ACC112 (cell line): ENCODE data around the gene SOX10.

Experiments used
- H2AFZ ChIP-seq: fragments of 200-600 bp; sonication (generic); one replicate; pipeline ENCODE4 v1.6.0; 2017; ENCODE audit warnings: antibody characterized with exemption, low read length; ENCODE audit not compliant: unreplicated experiment
- H3K27ac ChIP-seq: fragments of 200-600 bp; sonication (generic); 2 replicates; pipeline ENCODE4 v1.5.1; 2014; ENCODE audit warnings: low read depth, mild to moderate bottlenecking, antibody characterized with exemption, low read length, moderate library complexity
- H3K27me3 ChIP-seq: fragments of 200-600 bp; sonication (generic); 2 replicates; pipeline ENCODE4 v1.6.1; 2014; ENCODE audit warnings: mild to moderate bottlenecking, antibody characterized with exemption, low read length, moderate library complexity, mixed read lengths; ENCODE audit not compliant: insufficient read depth
- H3K36me3 ChIP-seq: fragments of 200-600 bp; sonication (generic); 2 replicates; pipeline ENCODE4 v1.6.1; 2016; ENCODE audit warnings: mild to moderate bottlenecking, antibody characterized with exemption, low read length, moderate library complexity, mixed read lengths; ENCODE audit not compliant: insufficient read depth
- H3K4me1 ChIP-seq: fragments of 200-600 bp; sonication (generic); one replicate; pipeline ENCODE4 v1.6.1; 2016; ENCODE audit warnings: low read length, mixed read lengths; ENCODE audit not compliant: insufficient read depth, unreplicated experiment, control insufficient read depth
- H3K4me3 ChIP-seq: fragments of 200-600 bp; sonication (generic); 2 replicates; pipeline ENCODE4 v1.5.1; 2014; ENCODE audit warnings: mild to moderate bottlenecking, low read depth, low read length
- H3K79me2 ChIP-seq: fragments of 200-600 bp; sonication (generic); one replicate; pipeline ENCODE4 v1.6.0; 2016; ENCODE audit warnings: low read length; ENCODE audit not compliant: control insufficient read depth, unreplicated experiment, insufficient read depth

Gene SOX10

GRCh38 chr22:38012604-38013072, 28.3 kb upstream of the SOX10 start:
- Histone ChIP-seq H3K36me3 (no peaks in the 10 kb centered on the region), H3K4me3 (no peak overlapping the region), H3K79me2 (no peaks in the 10 kb centered on the region), H3K27me3 (no peaks in the 10 kb centered on the region), H2AFZ (no peak overlapping the region), H3K4me1 (peaks cover 4% of the 10 kb centered on the region), H3K27ac (no peak overlapping the region)

- Histone ChIP-seq H2AFZ (no peak overlapping the region), H3K4me1 (no peaks in the 10 kb centered on the region)
These were observed 24.8 kb upstream of the SOX10 start for GRCh38 chr22:38009000-38009806.

GRCh38 chr22:38007330-38007902, 23.1 kb upstream of the SOX10 start:
- no peak overlapping the region for H2AFZ ChIP-seq
- H3K4me1 ChIP-seq = no peaks in the 10 kb centered on the region
- no peaks in the 10 kb centered on the region for H3K79me2 ChIP-seq
- H3K36me3 ChIP-seq = no peaks in the 10 kb centered on the region
- no peak overlapping the region for H3K4me3 ChIP-seq
- H3K27ac ChIP-seq = no peak overlapping the region
- no peaks in the 10 kb centered on the region for H3K27me3 ChIP-seq

More at GRCh38 chr22:38009000-38009806, 24.8 kb upstream of the SOX10 start:
- Histone ChIP-seq H3K4me3 (no peak overlapping the region), H3K36me3 (no peaks in the 10 kb centered on the region), H3K79me2 (no peaks in the 10 kb centered on the region), H3K27ac (no peak overlapping the region), H3K27me3 (no peaks in the 10 kb centered on the region)

- no peaks in the 10 kb centered on the region for H3K79me2 ChIP-seq
- H2AFZ ChIP-seq = no peak overlapping the region
- H3K27ac ChIP-seq = no peak overlapping the region
- H3K4me1 ChIP-seq = no peaks in the 10 kb centered on the region
- H3K36me3 ChIP-seq = no peaks in the 10 kb centered on the region
- H3K4me3 ChIP-seq = no peak overlapping the region
- H3K27me3 ChIP-seq = no peaks in the 10 kb centered on the region
These were observed 22.6 kb upstream of the SOX10 start for GRCh38 chr22:38006906-38007305.

- H3K27ac ChIP-seq = no peak overlapping the region
- H3K36me3 ChIP-seq = no peaks in the 10 kb centered on the region
- H3K79me2 ChIP-seq = no peaks in the 10 kb centered on the region
- no peaks in the 10 kb centered on the region for H3K4me1 ChIP-seq
- H2AFZ ChIP-seq = no peak overlapping the region
- no peak overlapping the region for H3K4me3 ChIP-seq
- H3K27me3 ChIP-seq = no peaks in the 10 kb centered on the region
These were observed 21.6 kb upstream of the SOX10 start for GRCh38 chr22:38005943-38006342.

DNA sequence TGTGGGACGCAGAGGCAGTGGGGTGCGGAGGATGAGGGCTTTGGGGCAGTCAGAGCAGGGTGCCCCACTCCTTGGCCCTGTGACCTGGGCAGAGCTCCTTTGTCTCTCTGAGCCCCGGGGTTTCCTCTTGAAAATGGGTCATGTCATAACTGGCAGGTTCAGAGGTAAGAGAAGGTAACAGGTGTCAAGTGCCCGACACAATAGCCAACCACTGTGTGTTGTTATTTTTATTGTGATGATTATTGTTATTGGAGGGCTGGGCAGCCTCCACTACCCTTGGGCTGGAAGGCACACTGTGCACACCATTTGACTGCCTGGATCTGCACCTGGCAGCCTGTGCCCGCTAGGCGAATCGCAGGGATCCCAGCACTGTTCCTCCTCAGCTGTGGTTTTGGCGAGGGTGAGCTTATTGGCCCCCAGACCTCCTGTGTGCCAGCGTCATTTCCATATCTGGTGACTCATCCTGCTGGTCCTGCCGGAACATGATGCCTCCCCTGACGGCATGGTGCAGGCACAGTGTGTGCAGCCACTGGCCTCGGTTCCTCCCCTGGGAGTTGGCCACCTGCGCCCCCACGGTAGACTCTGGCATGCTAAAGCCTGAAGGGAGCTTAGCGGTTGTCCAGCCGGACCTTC, 15.4 kb upstream of the SOX10 start:
- Histone ChIP-seq H3K27ac (no peak overlapping the region), H3K79me2 (no peaks in the 10 kb centered on the region), H3K4me3 (no peak overlapping the region), H2AFZ (no peak overlapping the region), H3K36me3 (no peaks in the 10 kb centered on the region), H3K27me3 (no peaks in the 10 kb centered on the region), H3K4me1 (peaks cover 12% of the 10 kb centered on the region)

- no peaks in the 10 kb centered on the region for H3K79me2 ChIP-seq
- H2AFZ ChIP-seq = no peak overlapping the region
- no peak overlapping the region for H3K4me3 ChIP-seq
- no peaks in the 10 kb centered on the region for H3K27me3 ChIP-seq
- H3K4me1 ChIP-seq = peaks cover 12% of the 10 kb centered on the region
- H3K27ac ChIP-seq = no peak overlapping the region
- no peaks in the 10 kb centered on the region for H3K36me3 ChIP-seq
These were observed 14.9 kb upstream of the SOX10 start for GRCh38 chr22:37999236-37999635.

GRCh38 chr22:37998543-37998942, 14.2 kb upstream of the SOX10 start:
- Histone ChIP-seq H3K36me3 (no peaks in the 10 kb centered on the region), H3K27me3 (no peaks in the 10 kb centered on the region), H2AFZ (no peak overlapping the region), H3K27ac (no peak overlapping the region), H3K4me3 (no peak overlapping the region), H3K4me1 (peaks cover 12% of the 10 kb centered on the region), H3K79me2 (no peaks in the 10 kb centered on the region)

DNA sequence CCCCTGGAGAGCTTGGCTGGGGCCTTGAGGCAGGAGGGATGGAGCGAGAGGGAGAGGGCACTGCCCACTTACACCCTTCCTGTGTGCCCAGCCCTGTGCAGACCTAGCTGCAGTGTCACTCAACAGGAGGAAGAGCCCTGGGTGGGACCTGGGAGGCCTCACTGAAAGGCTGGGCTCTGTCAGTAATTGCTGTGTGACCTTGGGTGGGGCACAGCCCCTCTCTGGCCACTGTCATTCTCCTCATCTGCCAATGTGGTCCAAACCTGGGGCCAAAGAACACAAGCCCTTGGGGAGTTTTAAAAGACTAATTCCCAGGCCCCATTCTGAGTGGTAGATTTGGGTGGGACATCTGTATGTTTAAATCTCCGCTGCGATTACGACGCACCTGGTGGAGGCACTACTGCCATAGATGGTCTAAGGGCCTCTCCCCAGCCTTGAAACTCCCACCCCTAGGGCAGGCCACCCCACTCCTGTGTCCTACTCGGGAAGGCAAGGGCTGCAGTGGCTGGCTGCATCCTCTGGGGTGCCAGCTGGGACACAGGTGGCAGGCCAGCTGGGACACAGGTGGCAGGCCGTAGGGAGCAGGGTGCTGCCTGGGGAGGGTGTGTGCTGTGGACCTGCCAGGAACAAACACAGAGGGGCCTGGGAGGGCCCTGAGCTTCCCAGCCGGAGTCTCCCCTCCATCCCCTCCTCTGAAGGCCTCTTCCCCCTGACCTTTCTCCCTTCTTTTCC, 12.3 kb upstream of the SOX10 start:
- Histone ChIP-seq H3K4me3 (no peak overlapping the region), H3K36me3 (no peaks in the 10 kb centered on the region), H2AFZ (no peak overlapping the region), H3K79me2 (no peaks in the 10 kb centered on the region), H3K27me3 (no peaks in the 10 kb centered on the region), H3K27ac (no peak overlapping the region), H3K4me1 (peaks cover 12% of the 10 kb centered on the region)

- H3K36me3 ChIP-seq = no peaks in the 10 kb centered on the region
- H3K4me1 ChIP-seq = peaks cover 12% of the 10 kb centered on the region
- no peaks in the 10 kb centered on the region for H3K79me2 ChIP-seq
- no peak overlapping the region for H3K27ac ChIP-seq
- no peaks in the 10 kb centered on the region for H3K27me3 ChIP-seq
- H2AFZ ChIP-seq = no peak overlapping the region
- no peak overlapping the region for H3K4me3 ChIP-seq
These were observed 11.7 kb upstream of the SOX10 start for GRCh38 chr22:37996079-37996478.
